ENCODE results near the gene PRPSAP2. TPM values are rescaled to one million over a fixed set of nuclear protein-coding genes. Genes with fewer than 3 reads are reported as not detected.

The PRPSAP2 gene
- polyA plus RNA-seq, 3 donors = 17.1 to 20.9 (median 20.5) TPM

DNA sequence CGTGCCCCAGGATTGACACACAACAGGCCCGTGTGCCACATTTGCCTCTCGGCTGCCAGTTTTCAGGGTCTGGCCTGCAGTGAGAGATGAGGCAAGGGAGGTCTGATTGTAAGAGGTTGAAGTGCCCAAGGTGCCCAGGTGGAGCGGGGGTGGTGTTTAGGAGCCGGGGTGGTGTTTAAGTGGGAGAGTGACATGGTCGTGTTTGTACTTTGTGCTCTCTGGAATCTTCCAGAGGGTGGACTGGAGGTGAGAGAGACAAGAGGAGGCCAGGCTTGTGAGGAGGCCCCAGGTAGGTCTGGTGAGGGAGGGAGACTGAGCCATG lies 104.5 kb downstream of the PRPSAP2 start:
- no peaks in the 10 kb centered on the region for H3K9me3 Mint-ChIP-seq
- intact Hi-C loops (cut with micrococcal nuclease) = no loop called here
- H3K4me3 Mint-ChIP-seq = no peak overlapping the region
- Histone ChIP-seq H3K36me3 (replicated peaks in 1 of 2; ENCODE audit: control insufficient read depth in 1 of 2, insufficient read depth in 2 of 2, low read length in 2 of 2) (no peaks in the 10 kb centered on the region), H3K4me3 (replicated peaks in 1 of 3; ENCODE audit: low read depth in 2 of 3, low read length in 3 of 3) (no peak overlapping the region), H3K27ac (ENCODE audit: low read depth in 1 of 2, low read length in 2 of 2) (no peak overlapping the region), H4K20me1 (ENCODE audit: insufficient read depth, low read length) (no peaks in the 10 kb centered on the region), H3K4me1 (ENCODE audit: control insufficient read depth in 1 of 2, insufficient read depth in 2 of 2, low read length in 2 of 2) (no peaks in the 10 kb centered on the region), H3K27me3 (ENCODE audit: control insufficient read depth in 2 of 2, insufficient read depth in 2 of 2, low read length in 2 of 2) (no peaks in the 10 kb centered on the region), H3K4me2 (replicated peaks; ENCODE audit: extremely low read depth, low read length, poor library complexity, severe bottlenecking) (no peak overlapping the region), H3K9me3 (replicated peaks in 1 of 2; ENCODE audit: control insufficient read depth in 1 of 2, insufficient read depth in 1 of 2, low read length in 2 of 2) (no peaks in the 10 kb centered on the region), H2AFZ (ENCODE audit: insufficient read depth, low read depth, low read length, poor library complexity, severe bottlenecking) (no peak overlapping the region), H3K9ac (ENCODE audit: insufficient read depth, low read length, poor library complexity, severe bottlenecking) (no peak overlapping the region), H3K79me2 (ENCODE audit: insufficient read depth, low read length) (no peaks in the 10 kb centered on the region)
- peaks cover 2 to 7% (median 3%) of the 10 kb centered on the region in 3 donors for H3K27me3 Mint-ChIP-seq (ENCODE audit: low read depth in 3 of 3)
- peak overlapping the region in 1 of 7 donors; percentile 1 for H3K27ac Mint-ChIP-seq
- no peaks in the 10 kb centered on the region for H3K36me3 Mint-ChIP-seq
- WGBS (ENCODE audit: insufficient coverage) = 94% methylated on average over 6 of the region's 6 CpGs
- no peak for DNase-seq
- TF ChIP-seq CTCF (IDR thresholded peaks at IDR 0.05) = no peak
- peaks cover 2% of the 10 kb centered on the region for H3K4me1 Mint-ChIP-seq

GRCh38 chr17:18963126-18964017 lies 105.4 kb downstream of the PRPSAP2 start:
- no peak overlapping the region for H3K4me3 ChIP-seq (replicated peaks in 1 of 3; ENCODE audit: low read depth in 2 of 3, low read length in 3 of 3)
- H3K27me3 Mint-ChIP-seq (ENCODE audit: low read depth in 3 of 3) = peaks cover 2 to 7% (median 2%) of the 10 kb centered on the region in 3 donors
- H3K4me1 ChIP-seq (ENCODE audit: control insufficient read depth in 1 of 2, insufficient read depth in 2 of 2, low read length in 2 of 2) = peaks cover 4 to 6% of the 10 kb centered on the region in 2 donors
- no peaks in the 10 kb centered on the region for H4K20me1 ChIP-seq (ENCODE audit: insufficient read depth, low read length)
- H3K9me3 ChIP-seq (replicated peaks in 1 of 2; ENCODE audit: control insufficient read depth in 1 of 2, insufficient read depth in 1 of 2, low read length in 2 of 2) = no peaks in the 10 kb centered on the region
- no peak overlapping the region for H3K9ac ChIP-seq (ENCODE audit: insufficient read depth, low read length, poor library complexity, severe bottlenecking)
- H3K79me2 ChIP-seq (ENCODE audit: insufficient read depth, low read length) = no peaks in the 10 kb centered on the region
- no peaks in the 10 kb centered on the region for H3K36me3 ChIP-seq (replicated peaks in 1 of 2; ENCODE audit: control insufficient read depth in 1 of 2, insufficient read depth in 2 of 2, low read length in 2 of 2)
- peaks cover 9% of the 10 kb centered on the region for H3K4me1 Mint-ChIP-seq
- H3K27me3 ChIP-seq (ENCODE audit: control insufficient read depth in 2 of 2, insufficient read depth in 2 of 2, low read length in 2 of 2) = no peaks in the 10 kb centered on the region
- 96% methylated on average over 22 of the region's 23 CpGs for WGBS (ENCODE audit: insufficient coverage)
- DNase-seq = no peak
- H3K27ac Mint-ChIP-seq = peak overlapping the region in 3 of 7 donors; percentile 12 to 82 (median 68)
- no peaks in the 10 kb centered on the region for H3K9me3 Mint-ChIP-seq
- no peak overlapping the region for H3K4me2 ChIP-seq (replicated peaks; ENCODE audit: extremely low read depth, low read length, poor library complexity, severe bottlenecking)
- H3K4me3 Mint-ChIP-seq = no peak overlapping the region
- no peak for TF ChIP-seq CTCF (IDR thresholded peaks at IDR 0.05)
- H2AFZ ChIP-seq (ENCODE audit: insufficient read depth, low read depth, low read length, poor library complexity, severe bottlenecking) = no peak overlapping the region
- no peak overlapping the region for H3K27ac ChIP-seq (ENCODE audit: low read depth in 1 of 2, low read length in 2 of 2)
- intact Hi-C loops (cut with micrococcal nuclease) = no loop called here
- H3K36me3 Mint-ChIP-seq = no peaks in the 10 kb centered on the region
